Loucy (cell line): ENCODE results near the gene NAALADL2.
"Not testable (repeated sequence)": the region's sequence is repeated elsewhere in the genome, so short reads cannot be mapped to it uniquely, and the experiment has no call there.

Experiments
- H2AFZ ChIP-seq: fragments of 200-600 bp; sonication (generic); 2 replicates; pipeline ENCODE4 v1.6.0; 2016; ENCODE audit warnings: antibody characterized with exemption, mild to moderate bottlenecking, low read length, moderate library complexity
- H3F3A ChIP-seq: fragments of 200-600 bp; 2 replicates; pipeline ENCODE4 v1.6.0; 2016; ENCODE audit warnings: antibody characterized with exemption, low read depth, mild to moderate bottlenecking
- H3K27me3 ChIP-seq: fragments of 200-600 bp; sonication (generic); 2 replicates; pipeline ENCODE4 v1.6.1; 2014; ENCODE audit warnings: low read length, mild to moderate bottlenecking; ENCODE audit not compliant: insufficient read depth, poor library complexity, severe bottlenecking
- H3K36me3 ChIP-seq: fragments of 200-600 bp; sonication (generic); 2 replicates; pipeline ENCODE4 v1.6.1; 2016; ENCODE audit warnings: low read length; ENCODE audit not compliant: insufficient read depth
- H3K4me1 ChIP-seq: fragments of 200-600 bp; sonication (generic); 2 replicates; pipeline ENCODE4 v1.5.1; 2014; ENCODE audit warnings: low read length, mild to moderate bottlenecking; ENCODE audit not compliant: insufficient read depth, poor library complexity, severe bottlenecking
- H3K4me2 ChIP-seq: fragments of 200-600 bp; sonication (generic); 2 replicates; pipeline ENCODE4 v1.6.0; 2014; ENCODE audit warnings: antibody characterized with exemption, low read length, low read depth, mild to moderate bottlenecking; ENCODE audit not compliant: poor library complexity, severe bottlenecking
- H3K4me3 ChIP-seq: fragments of 200-600 bp; sonication (generic); 2 replicates; pipeline ENCODE4 v1.5.1; 2014; ENCODE audit warnings: low read length, mild to moderate bottlenecking, mixed read lengths; ENCODE audit not compliant: poor library complexity, severe bottlenecking
- H3K79me2 ChIP-seq: fragments of 200-600 bp; sonication (generic); 2 replicates; pipeline ENCODE4 v1.6.1; 2014; ENCODE audit warnings: low read length; ENCODE audit not compliant: insufficient read depth
- H3K9ac ChIP-seq: fragments of 200-600 bp; sonication (generic); 2 replicates; pipeline ENCODE4 v1.6.0; 2014; ENCODE audit warnings: mild to moderate bottlenecking, low read depth, low read length, moderate library complexity; ENCODE audit not compliant: poor library complexity, severe bottlenecking
- H3K9me2 ChIP-seq: fragments of 200-600 bp; sonication (generic); replicated peaks from 2 replicates; pipeline ENCODE4 v1.6.1; 2016; ENCODE audit warnings: low read depth, low read length, mixed read lengths
- H3K9me3 ChIP-seq: fragments of 200-600 bp; sonication (generic); 2 replicates; pipeline ENCODE4 v1.6.1; 2014; ENCODE audit warnings: mild to moderate bottlenecking, antibody characterized with exemption, low read length, low read depth; ENCODE audit not compliant: insufficient read depth
- H4K20me1 ChIP-seq: fragments of 200-600 bp; sonication (generic); 2 replicates; pipeline ENCODE4 v1.6.0; 2014; ENCODE audit warnings: antibody characterized with exemption, low read length, mild to moderate bottlenecking; ENCODE audit not compliant: insufficient read depth, poor library complexity, severe bottlenecking
- CTCF ChIP-seq: fragments of 200-600 bp; sonication (generic); conservative IDR thresholded peaks from 2 replicates; pipeline ENCODE4 v1.5.1; 2014; ENCODE audit warnings: mild to moderate bottlenecking, antibody characterized with exemption, low read length
- EZH2phosphoT487 ChIP-seq: fragments of 200-600 bp; IDR thresholded peaks from 2 replicates; pipeline ENCODE4 v1.6.1; 2018; ENCODE audit warnings: antibody characterized with exemption, mild to moderate bottlenecking, moderate library complexity, borderline replicate concordance

NAALADL2 gene

GRCh38 chr3:175358935-175359334, 499.8 kb downstream of the NAALADL2 start:
- Histone ChIP-seq H3K4me1 (no peaks in the 10 kb centered on the region), H3K4me2 (no peak overlapping the region), H3K9me2 (no peaks in the 10 kb centered on the region), H4K20me1 (no peaks in the 10 kb centered on the region), H3K9me3 (no peaks in the 10 kb centered on the region), H3K4me3 (no peak overlapping the region), H3K79me2 (no peaks in the 10 kb centered on the region), H3K36me3 (no peaks in the 10 kb centered on the region), H2AFZ (no peak overlapping the region), H3F3A (no peaks in the 10 kb centered on the region), H3K27me3 (no peaks in the 10 kb centered on the region), H3K9ac (no peak overlapping the region)
- TF ChIP-seq EZH2phosphoT487 (no peak), CTCF (no peak)

GRCh38 chr3:175370426-175370825, 511.3 kb downstream of the NAALADL2 start:
- H3K4me3 ChIP-seq, H2AFZ ChIP-seq, H3K79me2 ChIP-seq, H3K9me3 ChIP-seq, H3K4me2 ChIP-seq, H3K4me1 ChIP-seq, H3K36me3 ChIP-seq, H3K27me3 ChIP-seq, H3K9me2 ChIP-seq, H3F3A ChIP-seq, H3K9ac ChIP-seq, H4K20me1 ChIP-seq: not testable (repeated sequence)

GRCh38 chr3:175371187-175371586, 512.1 kb downstream of the NAALADL2 start:
- not testable (repeated sequence) for H2AFZ ChIP-seq, H3K4me2 ChIP-seq, H3K9me2 ChIP-seq, H3K9ac ChIP-seq, H3K27me3 ChIP-seq, H3K79me2 ChIP-seq, H3K9me3 ChIP-seq, H3K4me1 ChIP-seq, H3F3A ChIP-seq, H4K20me1 ChIP-seq, H3K4me3 ChIP-seq, H3K36me3 ChIP-seq

GRCh38 chr3:175374705-175375104, 515.6 kb downstream of the NAALADL2 start:
- no peak overlapping the region for H3K4me3 ChIP-seq

More at GRCh38 chr3:175374705-175375104, 515.6 kb downstream of the NAALADL2 start:
- H3K9ac ChIP-seq = no peak overlapping the region
- H3K4me1 ChIP-seq = no peaks in the 10 kb centered on the region
- H3K79me2 ChIP-seq = no peaks in the 10 kb centered on the region
- H3K36me3 ChIP-seq = no peaks in the 10 kb centered on the region
- no peaks in the 10 kb centered on the region for H3F3A ChIP-seq
- no peaks in the 10 kb centered on the region for H3K27me3 ChIP-seq
- H2AFZ ChIP-seq = no peak overlapping the region
- no peak overlapping the region for H3K4me2 ChIP-seq
- TF ChIP-seq EZH2phosphoT487 (no peak), CTCF (no peak)
- H3K9me3 ChIP-seq = no peaks in the 10 kb centered on the region
- H4K20me1 ChIP-seq = no peaks in the 10 kb centered on the region
- no peaks in the 10 kb centered on the region for H3K9me2 ChIP-seq
